Coronary artery (tissue), 2 donors: ENCODE data around the gene GSTM3.
"Not testable (repeated sequence)": the region's sequence is repeated elsewhere in the genome, so short reads cannot be mapped to it uniquely, and the experiment has no call there.

ENCODE experiments used
- DNase-seq: peaks from one replicate; pipeline ENCODE4 v3.0.0-alpha.2; 2017; ENCODE audit warnings: low spot score
- H3K27ac ChIP-seq, 2 donors: fragments of 200-600 bp; sonication (generic); one replicate each; pipeline ENCODE4 v1.5.1; 2016 to 2019
- H3K4me3 ChIP-seq: fragments of 200-600 bp; sonication (generic); 2 replicates; pipeline ENCODE4 v1.5.1; 2016; ENCODE audit warnings: mild to moderate bottlenecking, moderate library complexity
- TF ChIP-seq, protein P1 (sequence below): fragments of 200-600 bp; sonication (generic); IDR thresholded peaks from one replicate; pipeline ENCODE4 v1.5.1; 2019; ENCODE audit warnings: antibody characterized with exemption

GSTM3 gene

DNA sequence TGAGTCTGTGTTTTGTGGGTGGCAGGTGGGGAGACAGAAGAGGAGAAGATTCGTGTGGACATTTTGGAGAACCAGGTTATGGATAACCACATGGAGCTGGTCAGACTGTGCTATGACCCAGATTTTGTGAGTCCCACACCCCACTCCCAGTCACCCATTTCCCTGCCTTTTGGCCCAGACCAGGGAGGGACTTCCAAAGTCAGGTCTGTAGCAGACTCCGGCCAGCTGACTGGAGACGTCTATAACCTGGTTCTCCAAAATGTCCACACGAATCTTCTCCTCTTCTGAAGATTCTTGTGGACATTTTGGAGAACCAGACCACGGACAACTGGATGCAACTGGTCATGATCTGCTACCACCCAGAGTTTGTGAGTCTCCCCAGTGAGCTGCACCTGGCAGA, 27.2 kb downstream of the GSTM3 start:
- Histone ChIP-seq H3K4me3 (no peak overlapping the region), H3K27ac (no peak overlapping the region)
- TF ChIP-seq, protein P1, sequence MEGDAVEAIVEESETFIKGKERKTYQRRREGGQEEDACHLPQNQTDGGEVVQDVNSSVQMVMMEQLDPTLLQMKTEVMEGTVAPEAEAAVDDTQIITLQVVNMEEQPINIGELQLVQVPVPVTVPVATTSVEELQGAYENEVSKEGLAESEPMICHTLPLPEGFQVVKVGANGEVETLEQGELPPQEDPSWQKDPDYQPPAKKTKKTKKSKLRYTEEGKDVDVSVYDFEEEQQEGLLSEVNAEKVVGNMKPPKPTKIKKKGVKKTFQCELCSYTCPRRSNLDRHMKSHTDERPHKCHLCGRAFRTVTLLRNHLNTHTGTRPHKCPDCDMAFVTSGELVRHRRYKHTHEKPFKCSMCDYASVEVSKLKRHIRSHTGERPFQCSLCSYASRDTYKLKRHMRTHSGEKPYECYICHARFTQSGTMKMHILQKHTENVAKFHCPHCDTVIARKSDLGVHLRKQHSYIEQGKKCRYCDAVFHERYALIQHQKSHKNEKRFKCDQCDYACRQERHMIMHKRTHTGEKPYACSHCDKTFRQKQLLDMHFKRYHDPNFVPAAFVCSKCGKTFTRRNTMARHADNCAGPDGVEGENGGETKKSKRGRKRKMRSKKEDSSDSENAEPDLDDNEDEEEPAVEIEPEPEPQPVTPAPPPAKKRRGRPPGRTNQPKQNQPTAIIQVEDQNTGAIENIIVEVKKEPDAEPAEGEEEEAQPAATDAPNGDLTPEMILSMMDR = no peak
- no peak for DNase-seq

GRCh38 chr1:109712321-109712864, 28.4 kb downstream of the GSTM3 start:
- peak overlapping the region; percentile 63 for H3K4me3 ChIP-seq
- TF ChIP-seq, protein P1 = no peak
- DNase-seq = no peak
- H3K27ac ChIP-seq = peak overlapping the region in 1 of 2 donors; percentile 31

DNA sequence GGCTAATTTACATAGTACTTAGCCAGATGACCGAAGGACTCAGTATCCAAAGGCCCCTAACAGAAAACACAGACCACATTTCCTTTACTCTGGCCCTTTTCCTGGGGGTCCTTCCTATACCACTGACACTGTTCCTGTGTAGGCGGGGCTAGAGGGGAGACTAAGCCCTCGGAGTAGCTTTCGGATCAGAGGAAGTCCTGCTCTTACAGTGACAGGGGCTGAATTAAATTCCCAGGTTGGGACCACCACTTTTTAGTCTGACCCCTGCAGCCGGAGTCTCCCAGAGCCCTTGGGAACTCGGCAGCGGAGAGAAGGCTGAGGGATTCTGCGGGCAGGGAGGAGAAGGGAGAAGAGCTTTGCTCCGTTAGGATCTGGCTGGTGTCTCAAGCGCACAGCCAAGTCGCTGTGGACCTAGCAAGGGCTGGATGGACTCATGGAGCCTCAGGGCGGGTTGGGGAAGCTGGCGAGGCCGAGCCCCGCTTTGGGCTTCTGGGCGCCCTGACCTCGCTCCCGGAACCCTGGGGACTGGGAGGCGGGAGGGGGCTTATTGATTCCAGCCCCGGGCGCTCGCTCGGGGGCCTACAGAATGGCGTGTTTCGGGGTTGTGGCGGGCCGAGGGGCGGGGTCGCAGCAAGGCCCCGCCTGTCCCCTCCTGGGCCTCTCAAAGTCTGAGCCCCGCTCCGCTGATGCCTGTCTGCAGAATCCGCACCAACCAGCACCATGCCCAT, 29.1 kb downstream of the GSTM3 start, which contains the start of gene GSTM5:
TSS of gene GSTM5 (plus strand) at position 659 of the 728 bp plus-strand sequence. CDS start at position 721, 62 bp downstream.
- Histone ChIP-seq H3K27ac (peak within 1 kb of the TSS in 1 of 2 donors; percentile 31), H3K4me3 (peak within 1 kb of the TSS; percentile 63)
- DNase-seq = not testable (repeated sequence)

DNA sequence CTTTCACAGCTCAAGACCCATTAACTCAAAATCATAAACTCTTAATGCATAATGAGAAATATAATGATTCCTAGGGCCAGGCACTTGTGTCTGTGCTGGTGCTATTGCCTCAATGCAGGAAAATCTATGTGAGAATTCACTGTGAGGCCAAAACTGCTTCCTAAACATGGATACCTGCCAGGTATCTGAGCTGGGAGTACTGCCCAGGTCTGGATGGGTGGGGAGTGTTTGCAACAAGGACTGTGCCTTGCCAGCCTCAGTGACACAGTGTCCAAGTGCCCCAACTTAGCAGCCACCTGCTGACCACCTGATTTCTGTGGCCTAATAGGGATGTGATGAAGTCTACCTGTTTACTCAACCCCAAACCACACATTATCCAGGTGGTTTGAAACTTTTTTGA, 31.0 kb downstream of the GSTM3 start:
- not testable (repeated sequence) for DNase-seq, H3K4me3 ChIP-seq, H3K27ac ChIP-seq

- not testable (repeated sequence) for H3K4me3 ChIP-seq, DNase-seq, H3K27ac ChIP-seq
Observed at GRCh38 chr1:109708949-109709348, 31.9 kb downstream of the GSTM3 start.

DNA sequence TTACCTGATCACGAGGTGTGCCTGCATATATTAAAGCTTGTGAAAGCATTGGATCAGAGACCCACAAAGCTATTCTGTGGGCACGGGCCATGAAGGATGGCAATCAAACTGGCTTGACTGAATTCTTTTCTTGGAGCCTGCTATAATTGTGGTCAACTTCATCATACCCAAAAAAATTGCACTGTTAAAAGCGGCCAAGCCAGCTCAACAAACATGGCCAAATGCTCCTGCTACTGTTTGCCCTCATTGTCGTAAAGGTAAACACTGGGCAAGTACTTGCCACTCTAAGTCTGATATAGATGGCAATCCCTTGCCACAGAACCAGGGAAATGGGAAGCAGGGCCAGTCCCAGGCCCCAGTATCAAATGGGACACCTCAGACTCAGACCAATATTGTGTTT, 35.4 kb downstream of the GSTM3 start:
- H3K27ac ChIP-seq = no peak overlapping the region
- H3K4me3 ChIP-seq = no peak overlapping the region
- no peak for DNase-seq
- TF ChIP-seq, protein P1 = no peak

GRCh38 chr1:109704173-109704572, 36.7 kb downstream of the GSTM3 start:
- no peak overlapping the region for H3K4me3 ChIP-seq
- no peak overlapping the region for H3K27ac ChIP-seq
- TF ChIP-seq, protein P1 = no peak
- DNase-seq = no peak

- not testable (repeated sequence) for H3K27ac ChIP-seq, DNase-seq, H3K4me3 ChIP-seq
Observed at GRCh38 chr1:109702940-109703339, 37.9 kb downstream of the GSTM3 start.

GRCh38 chr1:109697861-109698260, 43.0 kb downstream of the GSTM3 start:
- H3K27ac ChIP-seq, DNase-seq, H3K4me3 ChIP-seq: not testable (repeated sequence)

- no peak for DNase-seq
- Histone ChIP-seq H3K4me3 (no peak overlapping the region), H3K27ac (no peak overlapping the region)
- TF ChIP-seq, protein P1 = no peak
Observed at GRCh38 chr1:109697066-109697465, 43.8 kb downstream of the GSTM3 start.

- not testable (repeated sequence) for H3K27ac ChIP-seq, DNase-seq
Observed at GRCh38 chr1:109695138-109695537, 45.7 kb downstream of the GSTM3 start.

GRCh38 chr1:109694400-109694799, 46.4 kb downstream of the GSTM3 start:
- DNase-seq, H3K27ac ChIP-seq, H3K4me3 ChIP-seq: not testable (repeated sequence)

More at GRCh38 chr1:109695138-109695537, 45.7 kb downstream of the GSTM3 start:
- not testable (repeated sequence) for H3K4me3 ChIP-seq
